DMS53 (cell line): ENCODE results near the gene PCDHA10.

Source experiments
- DNase-seq: peaks from one replicate; lab custom pipeline; 2025; lab: John Stamatoyannopoulos, UW

The PCDHA10 gene

DNA sequence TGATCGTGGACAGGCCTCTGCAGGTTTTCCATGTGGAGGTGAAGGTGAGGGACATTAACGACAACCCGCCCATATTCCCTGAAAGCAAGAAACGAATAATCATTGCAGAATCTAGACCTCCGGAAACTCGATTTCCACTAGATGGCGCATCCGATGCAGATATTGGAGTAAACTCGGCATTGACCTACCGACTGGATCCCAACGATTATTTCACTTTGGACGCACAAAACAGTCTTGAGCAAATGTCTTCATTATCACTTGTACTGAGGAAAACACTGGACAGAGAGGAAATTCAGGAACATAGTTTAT, 26.8 kb downstream of the PCDHA10 start:
- peak; percentile 89 for DNase-seq

DNA sequence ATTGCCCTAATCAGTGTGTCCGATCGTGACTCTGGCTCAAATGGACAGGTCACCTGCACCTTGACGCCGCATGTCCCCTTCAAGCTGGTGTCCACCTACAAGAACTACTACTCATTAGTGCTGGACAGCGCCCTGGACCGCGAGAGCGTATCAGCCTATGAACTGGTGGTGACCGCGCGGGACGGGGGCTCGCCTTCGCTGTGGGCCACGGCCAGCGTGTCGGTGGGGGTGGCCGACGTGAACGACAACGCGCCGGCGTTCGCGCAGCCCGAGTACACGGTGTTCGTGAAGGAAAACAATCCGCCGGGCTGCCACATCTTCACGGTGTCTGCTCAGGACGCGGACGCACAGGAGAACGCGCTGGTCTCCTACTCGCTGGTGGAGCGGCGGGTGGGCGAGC, 27.7 kb downstream of the PCDHA10 start:
- no peak for DNase-seq

DNA sequence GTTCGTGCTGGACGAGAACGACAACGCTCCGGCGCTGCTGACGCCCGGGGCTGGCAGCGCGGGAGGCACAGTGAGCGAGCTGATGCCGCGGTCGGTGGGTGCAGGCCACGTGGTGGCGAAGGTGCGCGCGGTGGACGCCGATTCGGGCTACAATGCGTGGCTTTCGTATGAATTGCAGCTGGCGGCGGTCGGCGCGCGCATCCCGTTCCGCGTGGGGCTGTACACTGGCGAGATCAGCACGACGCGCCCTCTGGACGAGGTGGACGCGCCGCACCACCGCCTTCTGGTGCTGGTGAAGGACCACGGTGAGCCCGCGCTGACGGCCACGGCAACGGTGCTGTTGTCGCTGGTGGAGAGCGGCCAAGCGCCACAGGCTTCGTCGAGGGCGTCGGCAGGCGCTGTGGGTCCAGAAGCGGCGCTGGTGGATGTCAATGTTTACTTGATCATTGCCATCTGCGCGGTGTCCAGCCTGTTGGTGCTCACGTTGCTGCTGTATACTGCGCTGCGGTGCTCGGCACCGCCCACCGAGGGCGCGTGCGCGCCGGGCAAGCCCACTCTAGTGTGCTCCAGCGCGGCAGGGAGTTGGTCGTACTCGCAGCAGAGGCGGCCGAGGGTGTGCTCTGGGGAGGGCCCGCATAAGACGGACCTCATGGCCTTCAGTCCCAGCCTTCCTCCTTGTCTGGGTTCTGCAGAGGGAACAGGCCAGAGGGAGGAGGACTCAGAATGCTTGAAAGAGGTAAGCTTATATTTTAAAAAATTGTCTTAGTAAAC, 28.4 kb downstream of the PCDHA10 start:
- no peak for DNase-seq

DNA sequence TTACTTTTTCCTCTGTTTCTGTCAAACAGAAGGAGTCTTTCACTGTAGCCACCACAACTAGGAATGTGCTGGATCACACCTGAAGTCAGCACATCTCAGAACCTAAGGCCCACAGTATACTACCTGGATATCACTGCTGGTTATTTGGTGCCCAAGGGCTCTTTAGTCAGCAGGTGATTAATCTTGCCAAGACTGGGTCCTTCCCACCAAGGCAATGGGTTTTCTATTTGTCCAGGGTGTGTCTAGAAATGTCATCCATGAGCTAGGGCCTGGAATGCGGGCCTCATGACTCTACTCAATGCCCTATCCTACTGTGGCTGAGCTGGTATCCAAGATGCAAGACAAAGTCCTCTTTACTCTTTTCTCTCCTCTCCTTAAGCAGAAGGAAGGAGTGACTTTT, 60.6 kb downstream of the PCDHA10 start:
- no peak for DNase-seq
